Fibroblast of the aortic adventitia (primary cell): Measurements from ENCODE around the gene SLC6A1. TPM values are rescaled to one million over a fixed set of nuclear protein-coding genes. Genes with fewer than 3 reads are reported as not detected.

Experiments
- DNase-seq: peaks from one replicate; pipeline ENCODE4 v3.0.0-alpha.2; 2010; ENCODE audit warnings: low read depth
- H3K4me3 ChIP-seq: 2 replicates; pipeline ENCODE4 v1.5.1; 2011; ENCODE audit warnings: low read depth, mild to moderate bottlenecking, control low read depth, low read length, moderate library complexity
- CTCF ChIP-seq: IDR thresholded peaks from 2 replicates; pipeline ENCODE4 v1.5.1; 2011; ENCODE audit warnings: mild to moderate bottlenecking, low read length, control low read depth, inconsistent platforms; ENCODE audit not compliant: insufficient read depth
- total RNA-seq: library from RNA; depleted of rRNA; stranded (reverse); fragments of >200 nt; gene quantifications from 2 replicates; pipeline ENCODE4 v1.2.3, GENCODE V29; 2012; ENCODE audit warnings: low replicate concordance

SLC6A1 gene
- total RNA-seq, 1 donor: not detected

- no peak for TF ChIP-seq CTCF
Measured at GRCh38 chr3:11086856-11087255, 94.3 kb downstream of the SLC6A1 start.

GRCh38 chr3:11088066-11088465 is 95.5 kb downstream of the SLC6A1 start:
- TF ChIP-seq CTCF: no peak
- DNase-seq: no peak

More at GRCh38 chr3:11086856-11087255, 94.3 kb downstream of the SLC6A1 start:
- H3K4me3 ChIP-seq: no peak overlapping the region
- no peak for DNase-seq

GRCh38 chr3:11088831-11089230 is 96.3 kb downstream of the SLC6A1 start:
- H3K4me3 ChIP-seq: no peak overlapping the region
- no peak for TF ChIP-seq CTCF
- DNase-seq: peak; percentile 23

More at GRCh38 chr3:11088066-11088465, 95.5 kb downstream of the SLC6A1 start:
- no peak overlapping the region for H3K4me3 ChIP-seq

Other genes with a start within 250 kb of the SLC6A1 start
- not detected in 2 replicates for gene SLC6A11, start 176.5 kb upstream of the SLC6A1 start, total RNA-seq
- 7.4 and 20.6 TPM in 2 replicates for gene HRH1, start 161.7 kb downstream of the SLC6A1 start, total RNA-seq